ENCODE measurements around the gene EHD2.
"Not testable (repeated sequence)": the region's sequence is repeated elsewhere in the genome, so short reads cannot be mapped to it uniquely, and the experiment has no call there.

The EHD2 gene

DNA sequence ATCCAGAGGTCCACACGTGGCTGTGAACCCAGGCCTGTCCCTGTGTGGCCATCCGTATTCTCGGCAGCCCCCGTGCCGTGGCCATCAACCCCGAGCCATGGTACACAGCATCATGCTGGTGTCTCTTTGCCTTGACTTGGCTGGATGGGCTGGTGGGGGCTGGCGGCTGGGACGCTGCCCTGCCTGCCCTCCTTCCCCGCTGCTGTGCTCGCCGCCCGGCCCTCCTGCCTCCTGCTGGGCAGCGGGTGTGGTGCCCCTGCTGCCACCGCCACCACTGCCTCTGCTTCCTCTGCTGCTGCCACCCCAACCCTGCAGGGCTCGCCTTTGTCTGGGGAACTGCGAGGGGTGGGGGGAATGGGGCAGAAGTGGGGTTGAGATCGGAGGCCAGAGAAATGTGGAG lies 19.7 kb upstream of the EHD2 start:
- no peak for DNase-seq

DNA sequence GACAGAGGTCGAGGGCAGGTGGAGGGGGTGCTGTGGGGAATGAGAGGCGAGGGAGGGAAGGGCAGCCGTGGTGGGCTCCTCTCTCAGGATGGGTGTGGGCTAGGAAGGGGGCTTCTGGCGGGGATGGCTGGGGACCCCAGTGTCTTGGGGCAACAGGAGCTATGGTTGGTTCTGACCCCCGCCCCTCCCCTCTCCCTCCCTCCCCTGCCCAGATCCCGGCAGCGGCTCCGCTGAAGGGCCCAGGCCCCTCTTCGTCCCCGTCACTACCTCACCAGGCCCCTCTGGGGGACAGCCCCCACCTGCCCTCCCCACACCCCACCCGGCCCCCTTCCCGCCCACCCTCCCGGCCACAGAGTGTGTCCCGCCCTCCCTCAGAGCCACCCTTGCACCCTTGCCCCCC lies 19.3 kb upstream of the EHD2 start:
- no peak for DNase-seq

DNA sequence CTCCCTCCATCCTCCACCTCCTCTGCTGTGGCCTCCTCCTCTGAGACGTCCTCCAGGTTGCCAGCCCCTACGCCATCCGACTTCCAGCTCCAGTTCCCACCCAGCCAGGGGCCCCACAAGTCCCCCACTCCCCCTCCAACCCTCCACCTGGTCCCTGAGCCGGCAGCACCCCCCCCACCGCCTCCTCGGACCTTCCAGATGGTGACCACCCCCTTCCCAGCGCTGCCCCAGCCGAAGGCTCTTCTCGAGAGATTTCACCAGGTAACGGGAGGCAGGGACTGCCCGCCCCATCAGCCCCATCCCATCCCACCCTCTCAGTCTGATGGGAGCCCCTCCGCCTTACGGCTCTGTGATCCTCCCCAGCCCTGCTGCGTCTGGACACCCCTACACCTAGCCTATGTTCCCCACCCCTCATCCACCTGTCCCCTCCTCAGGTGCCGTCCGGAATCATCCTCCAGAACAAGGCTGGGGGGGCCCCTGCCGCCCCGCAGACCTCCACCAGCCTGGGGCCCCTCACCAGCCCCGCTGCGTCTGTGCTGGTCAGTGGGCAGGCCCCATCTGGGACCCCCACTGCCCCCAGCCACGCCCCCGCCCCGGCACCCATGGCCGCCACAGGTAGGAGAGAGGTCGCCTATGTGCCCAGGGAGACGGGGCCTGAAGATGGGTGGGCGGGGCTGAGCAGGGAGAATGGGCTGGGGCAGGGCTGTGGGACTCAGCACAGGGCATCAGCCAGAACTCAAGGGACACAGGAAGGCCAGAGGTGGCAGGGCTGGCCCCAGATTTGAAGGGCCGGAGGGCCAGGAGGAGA lies 18.6 kb upstream of the EHD2 start:
- DNase-seq = no peak

DNA sequence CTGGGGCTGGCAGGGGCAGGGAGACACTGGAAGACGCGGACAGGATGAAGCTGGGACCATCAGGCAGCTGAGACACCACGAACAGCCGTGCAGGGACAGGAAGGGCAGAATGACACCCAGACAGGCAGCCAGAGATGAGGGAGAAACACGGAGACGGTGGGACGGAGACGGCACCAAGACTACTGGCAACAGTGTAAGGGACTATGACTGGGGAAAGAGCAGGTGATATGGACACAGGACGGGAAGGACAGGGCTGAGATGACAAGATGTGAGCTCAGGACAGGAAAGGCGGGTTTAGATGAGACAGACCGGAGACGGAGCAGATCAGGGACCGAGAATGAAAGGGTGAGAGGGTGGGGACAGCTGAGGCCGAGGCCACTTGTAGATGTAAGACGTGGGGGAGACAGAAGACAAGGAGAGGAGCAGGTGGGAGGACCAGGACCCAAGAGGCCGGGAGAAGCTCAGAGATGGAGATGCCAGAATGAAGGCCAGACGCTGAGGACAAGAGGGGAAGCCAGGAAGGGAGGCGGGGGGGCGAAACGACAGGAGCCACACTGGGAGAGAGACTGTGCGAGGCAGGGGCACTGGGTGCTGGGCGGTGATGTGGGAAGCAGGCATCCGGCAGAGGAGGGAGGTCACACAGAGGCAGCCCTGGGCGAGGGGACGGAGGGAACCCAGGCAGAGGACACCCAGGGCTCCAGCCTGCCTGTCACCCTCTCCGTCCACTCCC lies 17.5 kb upstream of the EHD2 start:
- DNase-seq = no peak

DNA sequence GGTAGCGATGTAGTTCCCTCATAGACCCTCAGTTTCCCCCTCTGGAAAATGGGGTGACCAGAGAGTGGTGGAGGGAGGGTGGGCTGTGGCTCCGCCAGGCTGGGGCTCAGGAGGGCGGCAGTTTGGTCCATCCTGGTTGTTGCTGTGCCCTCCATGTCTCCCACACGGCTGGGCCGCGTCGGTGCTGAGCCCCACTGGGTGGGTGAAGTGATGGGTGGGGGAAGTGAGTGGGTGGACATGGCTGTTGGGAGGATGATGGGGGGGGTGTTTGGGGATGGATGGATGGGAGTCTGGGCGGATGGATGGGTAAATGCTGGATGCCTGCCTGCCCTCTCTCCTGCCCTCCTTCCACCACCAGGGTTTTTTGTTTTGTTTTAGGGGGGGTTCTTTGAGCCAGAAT lies 16.6 kb upstream of the EHD2 start:
- DNase-seq = no peak

DNA sequence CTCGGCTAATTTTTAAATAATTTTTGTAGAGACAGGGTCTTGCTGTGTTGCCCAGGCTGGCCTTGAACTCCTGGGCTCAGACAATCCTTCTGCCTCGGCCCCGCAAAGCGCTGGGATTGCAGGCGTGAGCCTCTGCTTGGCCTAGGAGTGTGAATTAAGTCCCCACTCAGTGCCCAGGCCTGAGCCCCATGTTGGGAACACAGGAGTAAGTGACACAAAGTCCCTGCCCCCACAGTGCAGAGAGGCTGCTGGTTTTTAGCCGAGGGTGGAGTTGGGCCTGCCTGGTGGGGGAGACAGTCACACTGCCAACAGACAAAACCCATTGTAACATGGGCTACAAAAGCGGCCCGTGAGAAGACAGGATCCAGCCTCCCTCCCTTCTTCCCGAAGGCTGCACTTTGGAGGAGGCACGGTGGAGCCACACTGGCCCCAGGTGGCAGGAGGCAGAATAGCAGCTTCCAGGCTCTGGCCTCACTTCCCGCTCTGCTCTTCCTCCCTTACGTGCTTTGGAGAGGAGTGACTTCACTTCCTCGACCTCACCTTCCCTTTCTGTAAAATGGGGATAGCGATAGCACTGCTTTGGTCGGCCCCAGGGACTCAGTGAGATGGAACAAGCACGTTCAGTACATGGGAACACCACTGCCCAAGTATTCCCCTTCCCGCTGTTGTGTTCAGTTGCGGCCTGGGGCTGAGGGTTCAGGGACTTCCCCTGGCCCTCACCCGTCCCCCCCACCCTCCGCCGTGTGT lies 15.2 kb upstream of the EHD2 start:
- DNase-seq = peak; percentile 16

DNA sequence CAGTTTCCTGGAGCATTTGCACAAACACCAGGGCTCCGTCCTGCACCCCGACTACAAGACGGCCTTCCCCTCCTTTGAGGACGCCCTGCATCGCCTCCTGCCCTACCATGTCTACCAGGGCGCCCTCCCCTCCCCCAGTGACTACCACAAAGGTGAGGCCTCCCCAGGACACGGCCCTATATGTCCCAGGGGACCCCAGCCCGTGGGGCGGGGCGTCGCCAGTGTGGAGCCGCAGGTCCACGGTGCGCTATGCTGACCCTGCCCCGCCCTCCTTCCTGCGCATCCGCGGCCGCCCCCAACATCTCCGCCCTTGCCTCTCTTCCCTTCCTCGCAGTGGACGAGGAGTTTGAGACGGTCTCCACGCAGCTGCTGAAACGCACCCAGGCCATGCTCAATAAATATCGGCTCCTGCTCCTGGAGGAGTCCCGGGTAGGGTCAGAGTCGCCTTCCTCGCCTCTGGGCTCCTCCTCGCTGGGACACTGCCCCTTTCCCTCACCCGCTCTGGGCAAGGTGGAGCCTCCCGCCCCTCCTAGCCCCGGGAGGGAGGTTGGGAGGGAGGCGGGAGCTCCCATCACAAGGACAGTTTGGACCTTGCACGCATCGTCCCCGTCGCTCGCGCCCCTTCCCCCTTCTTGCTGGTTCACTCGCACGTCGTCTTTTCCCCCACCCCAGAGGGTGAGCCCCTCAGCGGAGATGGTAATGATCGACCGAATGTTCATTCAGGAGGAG lies 14.4 kb upstream of the EHD2 start:
- DNase-seq = no peak

DNA sequence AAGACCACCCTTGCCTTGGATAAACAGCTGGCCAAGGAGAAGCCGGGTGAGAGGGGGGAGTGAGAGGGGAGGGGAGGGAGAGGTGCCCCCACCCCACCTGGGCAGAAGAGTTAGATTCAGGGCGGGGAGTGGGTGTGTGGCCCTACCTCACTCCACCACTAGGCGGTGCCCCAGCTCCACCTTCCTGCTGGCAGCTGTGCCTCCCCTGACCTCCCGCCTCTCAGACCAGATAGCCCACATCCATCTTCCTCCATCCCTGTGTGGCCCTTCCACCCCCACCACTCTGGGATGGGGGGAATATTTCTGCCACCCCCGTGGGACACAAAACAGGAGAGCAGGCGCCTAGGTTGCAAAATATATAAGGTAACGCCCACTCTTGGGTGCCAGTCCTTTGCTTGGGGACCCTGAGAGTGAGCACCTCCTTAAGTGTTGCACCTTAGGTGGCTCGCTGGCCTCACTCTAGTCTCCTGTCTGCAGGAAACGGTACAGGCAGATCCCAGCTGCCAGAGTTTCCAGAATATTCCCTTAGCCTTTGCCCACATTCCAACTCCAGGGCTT lies 13.8 kb upstream of the EHD2 start:
- DNase-seq = peak; percentile 13

DNA sequence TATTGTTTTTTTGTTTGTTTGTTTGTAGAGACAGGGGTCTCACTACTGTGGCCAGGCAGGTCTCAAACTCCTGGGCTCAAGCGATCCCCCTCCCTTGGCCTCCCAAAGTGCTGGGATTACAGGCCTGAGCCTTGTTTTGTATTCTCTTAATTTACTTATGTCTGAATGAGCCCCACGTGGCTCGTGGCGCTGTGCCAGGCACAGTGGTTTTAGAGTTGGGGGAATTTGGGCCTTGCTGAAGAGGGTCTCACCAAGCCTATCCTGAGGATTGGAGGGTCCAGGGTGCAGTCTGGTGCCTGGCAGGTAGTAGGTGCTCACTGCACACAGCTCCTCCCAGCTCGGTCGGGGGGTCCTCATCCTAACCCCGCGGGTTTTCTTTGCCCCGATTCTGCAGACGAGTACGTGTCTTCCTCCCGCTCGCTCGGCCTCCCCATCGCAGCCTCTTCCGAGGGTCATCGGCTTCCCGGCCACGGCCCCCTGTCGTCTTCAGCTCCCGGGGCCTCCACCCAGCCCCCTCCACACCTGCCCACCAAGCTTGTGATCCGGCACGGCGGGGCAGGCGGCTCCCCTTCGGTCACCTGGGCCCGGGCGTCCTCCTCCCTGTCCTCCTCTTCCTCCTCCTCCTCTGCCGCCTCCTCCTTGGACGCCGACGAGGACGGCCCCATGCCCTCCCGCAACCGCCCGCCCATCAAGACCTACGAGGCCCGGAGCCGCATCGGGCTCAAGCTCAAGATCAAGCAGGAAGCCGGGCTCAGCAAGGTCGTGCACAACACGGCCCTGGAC lies 12.1 kb upstream of the EHD2 start:
- no peak for DNase-seq

DNA sequence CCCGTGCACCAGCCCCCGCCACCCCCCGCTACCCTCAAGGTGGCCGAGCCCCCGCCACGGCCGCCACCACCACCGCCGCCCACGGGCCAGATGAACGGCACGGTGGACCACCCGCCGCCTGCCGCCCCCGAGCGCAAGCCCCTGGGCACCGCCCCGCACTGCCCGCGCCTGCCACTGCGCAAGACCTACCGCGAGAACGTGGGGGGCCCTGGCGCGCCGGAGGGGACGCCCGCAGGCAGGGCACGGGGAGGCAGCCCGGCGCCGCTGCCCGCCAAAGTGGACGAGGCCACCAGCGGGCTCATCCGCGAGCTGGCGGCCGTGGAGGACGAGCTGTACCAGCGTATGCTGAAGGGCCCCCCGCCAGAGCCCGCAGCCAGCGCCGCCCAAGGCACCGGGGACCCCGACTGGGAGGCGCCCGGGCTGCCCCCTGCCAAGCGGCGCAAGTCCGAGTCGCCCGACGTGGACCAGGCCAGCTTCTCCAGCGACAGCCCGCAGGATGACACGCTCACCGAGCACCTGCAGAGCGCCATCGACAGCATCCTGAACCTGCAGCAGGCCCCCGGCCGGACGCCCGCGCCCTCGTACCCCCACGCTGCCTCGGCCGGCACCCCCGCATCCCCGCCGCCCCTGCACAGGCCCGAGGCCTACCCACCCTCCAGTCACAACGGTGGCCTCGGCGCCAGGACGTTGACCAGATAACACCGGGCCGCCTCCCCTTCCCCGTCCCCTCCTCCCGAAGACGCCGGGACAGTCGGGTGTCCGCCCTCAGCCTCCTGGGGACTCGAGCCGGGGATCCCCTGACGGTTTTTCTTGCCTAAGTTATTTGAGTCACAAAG lies 11.3 kb upstream of the EHD2 start:
- no peak for DNase-seq

DNA sequence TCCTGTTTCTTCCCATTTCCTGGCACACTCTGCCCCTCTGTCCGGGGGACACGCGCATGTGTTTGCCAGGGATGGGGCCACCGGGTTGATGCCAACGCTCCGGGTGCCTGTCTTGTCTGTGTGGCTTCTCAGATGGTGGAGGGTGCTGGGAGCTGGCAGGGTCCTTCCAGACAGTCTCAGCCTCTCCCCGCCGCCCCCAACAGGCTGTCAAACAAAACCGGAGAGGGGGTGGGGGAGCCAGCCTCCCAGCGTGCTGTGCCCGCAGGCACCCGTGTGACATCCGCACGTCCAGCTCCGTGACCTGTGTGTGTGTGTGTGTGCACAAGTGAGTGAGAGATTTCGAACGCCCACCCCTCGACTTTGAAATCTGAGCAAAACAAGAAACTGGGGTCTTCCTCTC lies 10.6 kb upstream of the EHD2 start:
- DNase-seq = no peak

DNA sequence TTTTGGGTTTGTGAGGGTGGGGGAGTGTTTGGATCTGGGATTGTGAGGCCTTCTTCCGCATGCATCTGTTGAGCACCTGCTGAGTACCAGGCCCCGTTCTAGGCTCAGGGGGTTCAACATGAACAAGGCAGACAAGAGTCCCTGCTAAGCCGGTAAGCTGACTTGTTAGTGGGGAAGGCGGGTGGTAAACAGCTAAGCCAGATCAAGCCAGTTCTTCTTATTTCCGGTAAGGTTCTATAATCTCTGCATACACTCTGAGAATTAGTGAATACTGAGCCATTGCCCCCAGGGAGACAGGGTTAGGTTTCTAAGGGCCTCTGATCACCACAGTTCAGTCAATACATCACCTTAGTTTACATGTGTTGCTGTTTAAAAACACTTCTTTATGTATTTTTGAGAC lies 9.9 kb upstream of the EHD2 start:
- DNase-seq = no peak

DNA sequence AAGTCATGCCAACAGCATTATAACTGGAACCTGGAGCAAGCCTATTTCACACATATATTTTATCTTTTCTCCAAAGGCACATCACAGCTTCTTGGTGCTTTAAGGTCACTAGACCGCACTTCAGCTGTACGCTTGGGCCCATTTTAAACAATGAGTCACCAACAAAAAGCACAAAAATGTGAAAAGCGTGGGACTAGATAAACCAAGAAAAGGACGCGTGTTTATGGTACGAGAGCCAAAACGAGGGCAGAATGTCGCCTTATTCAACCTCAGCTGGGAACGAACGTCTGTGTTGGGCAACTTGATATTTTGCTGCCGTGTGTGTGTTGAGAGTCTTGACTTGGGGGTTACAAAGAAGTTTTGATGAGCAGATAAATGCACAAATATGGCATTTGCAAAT lies 9.2 kb upstream of the EHD2 start:
- DNase-seq = no peak

DNA sequence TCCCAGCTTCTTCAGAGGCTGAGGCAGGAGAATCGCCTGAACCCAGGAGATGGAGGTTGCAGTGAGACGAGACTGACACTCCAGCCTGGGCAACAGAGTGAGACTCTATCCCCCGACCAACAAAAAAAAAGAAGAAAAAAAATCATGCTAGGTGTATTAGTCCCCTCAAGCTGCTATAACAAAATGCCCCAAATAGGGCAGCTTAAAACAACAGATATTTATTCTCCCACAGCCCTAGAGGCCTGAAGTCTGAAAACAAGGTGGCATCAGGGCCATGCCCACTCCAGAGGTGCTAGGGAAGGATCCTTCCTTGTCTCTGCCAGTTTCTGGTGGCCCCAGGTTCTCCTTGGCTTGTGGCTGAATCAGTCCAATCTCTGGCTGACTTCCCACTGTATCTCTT lies 8.6 kb upstream of the EHD2 start:
- no peak for DNase-seq

DNA sequence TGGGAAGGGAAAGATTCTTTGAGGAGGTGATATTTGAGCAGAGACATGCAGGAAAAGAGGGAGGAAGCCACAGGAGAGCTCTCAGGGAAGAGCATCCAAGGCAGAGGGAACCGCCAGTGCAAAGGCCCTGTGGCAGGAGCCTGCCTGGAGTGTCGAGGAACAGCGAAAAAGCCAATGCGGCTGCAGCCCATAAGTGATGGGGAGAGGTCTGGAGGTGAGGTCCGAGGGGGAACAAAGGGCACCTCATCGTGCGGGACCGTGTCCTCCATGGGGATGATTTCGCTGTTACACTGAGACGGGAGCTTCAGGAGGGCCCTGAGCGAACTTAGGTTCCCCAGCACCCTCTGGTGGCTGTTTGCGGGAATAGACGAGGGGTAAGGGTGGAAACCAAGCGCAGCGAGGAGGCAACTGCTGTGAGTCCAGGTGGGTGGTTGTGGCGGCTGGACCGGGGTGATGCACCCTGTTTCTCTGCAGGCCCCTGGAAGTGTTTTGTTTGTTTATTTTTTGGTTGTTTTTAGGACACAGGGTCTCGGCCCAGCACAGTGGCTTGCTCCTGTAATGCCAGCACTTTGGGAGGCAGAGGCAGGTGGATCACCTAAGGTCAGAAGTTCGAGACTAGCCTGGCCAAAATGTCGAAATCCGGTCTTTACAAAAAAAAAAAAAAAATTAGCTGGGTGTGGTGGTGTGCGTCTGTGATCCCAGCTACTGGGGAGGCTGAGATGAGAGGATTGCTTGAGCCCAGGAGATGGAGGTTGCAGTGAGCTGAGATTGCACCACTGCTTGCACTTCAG lies 5.9 kb upstream of the EHD2 start:
- DNase-seq = peak; percentile 54

DNA sequence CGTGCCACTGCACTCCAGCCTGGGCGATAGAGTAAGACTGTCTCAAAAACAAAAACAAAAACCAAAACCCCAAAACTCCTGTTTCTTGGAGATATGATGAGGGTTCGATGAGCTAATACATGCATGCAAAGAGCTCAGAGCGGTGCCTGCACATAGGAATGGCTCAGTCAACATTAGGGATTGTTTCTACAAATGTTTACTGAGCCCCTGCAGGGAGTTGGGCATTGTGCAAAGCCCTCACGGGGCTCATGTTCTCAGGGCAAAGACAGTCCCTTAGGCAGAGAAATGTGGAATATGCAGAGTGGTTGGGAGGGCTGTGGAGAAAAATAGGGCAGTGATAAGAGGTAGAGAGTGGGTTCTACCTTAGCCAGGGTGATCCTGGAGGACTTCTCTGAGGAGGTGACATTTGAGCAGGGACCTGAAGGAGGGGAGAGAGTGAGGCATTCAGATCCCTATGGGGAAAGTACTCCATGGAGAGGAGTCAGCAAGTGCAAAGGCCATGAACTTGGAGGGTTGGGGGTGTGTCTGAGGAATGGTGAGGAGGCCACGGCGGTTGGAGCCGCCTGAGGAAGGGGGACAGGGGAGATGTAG lies 1.5 kb upstream of the EHD2 start:
- DNase-seq = no peak

DNA sequence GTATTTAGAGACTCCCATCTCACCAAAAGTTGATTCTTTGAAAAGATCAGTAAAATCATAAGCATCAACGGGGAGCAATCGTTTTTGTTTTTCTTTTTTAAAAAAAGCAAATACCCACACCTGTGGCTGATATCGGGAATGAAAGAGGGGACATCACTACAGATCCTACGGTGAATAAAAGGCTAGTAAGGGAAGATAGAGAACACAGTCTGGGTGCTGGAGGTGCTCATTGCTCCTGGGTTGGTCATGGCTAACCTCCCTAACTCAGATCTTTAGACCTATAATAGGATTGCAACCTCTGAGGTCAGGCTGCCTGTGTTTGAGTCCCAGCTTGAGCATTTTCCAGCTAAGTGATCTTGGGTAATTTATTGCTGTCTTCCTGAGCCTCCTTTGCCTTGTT lies 1.1 kb downstream of the EHD2 start:
- no peak for DNase-seq

DNA sequence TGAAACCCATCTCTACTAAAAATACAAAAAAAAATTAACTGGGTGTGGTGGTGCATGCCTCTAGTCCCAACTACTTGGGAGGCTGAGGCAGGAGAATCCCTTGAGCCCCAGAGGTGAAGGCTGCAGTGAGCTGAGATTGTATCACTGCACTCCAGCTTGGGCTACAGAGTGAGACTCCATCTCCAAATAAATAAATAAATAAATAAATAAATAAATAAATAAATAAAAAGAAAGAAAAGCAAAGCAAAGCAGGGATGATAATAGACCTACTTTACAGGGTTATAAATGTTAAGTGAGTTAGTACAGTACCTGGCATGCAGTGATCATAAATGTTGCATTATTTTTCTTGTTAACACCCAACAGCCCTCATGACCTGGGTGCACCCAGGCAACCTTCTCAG lies 1.6 kb downstream of the EHD2 start:
- DNase-seq = not testable (repeated sequence)

DNA sequence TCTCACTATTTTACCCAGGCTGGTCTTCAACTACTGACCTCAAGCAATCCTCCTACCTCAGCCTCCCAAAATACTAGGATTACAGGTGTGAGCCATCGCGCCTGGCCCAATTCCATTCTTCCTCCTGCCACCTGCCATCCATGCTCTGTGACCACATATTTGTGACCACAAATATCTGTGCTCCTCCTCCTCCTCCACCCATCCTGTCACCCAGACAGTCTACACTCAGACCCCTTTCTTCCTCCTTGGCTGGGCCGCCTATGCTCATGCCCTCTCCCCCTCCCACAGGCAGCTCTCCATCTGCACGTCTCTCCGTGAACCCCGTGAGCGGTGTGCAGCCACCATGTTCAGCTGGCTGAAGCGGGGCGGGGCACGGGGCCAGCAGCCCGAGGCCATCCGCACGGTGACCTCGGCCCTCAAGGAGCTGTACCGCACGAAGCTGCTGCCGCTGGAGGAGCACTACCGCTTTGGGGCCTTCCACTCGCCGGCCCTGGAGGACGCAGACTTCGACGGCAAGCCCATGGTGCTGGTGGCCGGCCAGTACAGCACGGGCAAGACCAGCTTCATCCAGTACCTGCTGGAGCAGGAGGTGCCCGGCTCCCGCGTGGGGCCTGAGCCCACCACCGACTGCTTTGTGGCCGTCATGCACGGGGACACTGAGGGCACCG lies 3.2 kb downstream of the EHD2 start:
- DNase-seq = no peak

All from DMS79 treated with DMSO at 0.1 percent for 48 hours (cell line).